ENCODE data around the gene INPP5E.

GRCh38 chr9:136463578-136463977 lies 23.9 kb upstream of the INPP5E start:
- no peak for TF ChIP-seq CTCF (IDR thresholded peaks at IDR 0.05)
- no peak for TF ChIP-seq POLR2A (IDR thresholded peaks at IDR 0.05)
